Measurements from ENCODE around the gene RASSF6. TPM values are rescaled to one million over a fixed set of nuclear protein-coding genes. Genes with fewer than 3 reads are reported as not detected.

Gene RASSF6
- total RNA-seq, 1 experiment from 2014 or later: 0.22 TPM

- H3K9me3 ChIP-seq (ENCODE audit: control insufficient read depth, low read depth, low read length): no peaks in the 10 kb centered on the region
- Mint-ChIP-seq H3K4me1 (peaks cover 6 to 16% of the 10 kb centered on the region in 2 experiments), H3K27me3 (ENCODE audit: low read depth) (peaks cover 7% of the 10 kb centered on the region), H3K27ac (no peak overlapping the region), H3K36me3 (ENCODE audit: insufficient read depth in 1 of 3, low read depth in 3 of 3) (no peaks in the 10 kb centered on the region), H3K9me3 (no peaks in the 10 kb centered on the region; a peak in 1 of 5 replicates), H3K4me3 (no peak overlapping the region)
- H3K27me3 ChIP-seq (ENCODE audit: insufficient read depth, low read length): no peaks in the 10 kb centered on the region
- no CpG with 5 or more reads among the region's 2 CpGs for WGBS (ENCODE audit: extremely low coverage, insufficient read length, low lambda C conversion rate)
- H3K4ac ChIP-seq (ENCODE audit: low read depth, low read length): no peak overlapping the region
- H3K18ac ChIP-seq (ENCODE audit: insufficient read length, low read depth, low read length): no peak overlapping the region
- no peaks in the 10 kb centered on the region for H3K79me2 ChIP-seq (ENCODE audit: insufficient read depth, low read length)
- no peak overlapping the region for H3K9ac ChIP-seq (ENCODE audit: extremely low read depth, insufficient read length, low read length)
- H3K4me2 ChIP-seq (ENCODE audit: insufficient read depth, insufficient read length, low read length): no peak overlapping the region
- H2BK20ac ChIP-seq (ENCODE audit: low read depth, low read length, poor library complexity, severe bottlenecking): no peak overlapping the region
- no peak overlapping the region for H4K8ac ChIP-seq (replicated peaks; ENCODE audit: insufficient read length, low read depth, low read length)
- DNase-seq: no peak
- H4K5ac ChIP-seq (ENCODE audit: insufficient read length, low read depth, low read length): no peak overlapping the region
- H3K27ac ChIP-seq (ENCODE audit: insufficient read length, low read depth, low read length): no peak overlapping the region
- H3K14ac ChIP-seq (ENCODE audit: insufficient read depth, low read length): no peak overlapping the region
- no peaks in the 10 kb centered on the region for H3K79me1 ChIP-seq (ENCODE audit: insufficient read depth, low read depth, low read length, poor library complexity, severe bottlenecking)
- H2AFZ ChIP-seq (ENCODE audit: low read length): no peak overlapping the region
- H3T11ph ChIP-seq (ENCODE audit: low read length): no peak overlapping the region
- H3K23me2 ChIP-seq (ENCODE audit: insufficient read length, low read depth, low read length, poor library complexity, severe bottlenecking): no peaks in the 10 kb centered on the region
- no peak overlapping the region for H2AK5ac ChIP-seq (ENCODE audit: insufficient read length, low read length)
- peaks cover 4% of the 10 kb centered on the region; the same call in 1 of the 2 replicates for H3K4me1 ChIP-seq (ENCODE audit: insufficient read depth, low read length)
- H2BK5ac ChIP-seq (ENCODE audit: insufficient read length, low read length): no peak overlapping the region
- H3K23ac ChIP-seq (ENCODE audit: insufficient read length, low read depth, low read length): no peak overlapping the region
- TF ChIP-seq, protein P1, sequence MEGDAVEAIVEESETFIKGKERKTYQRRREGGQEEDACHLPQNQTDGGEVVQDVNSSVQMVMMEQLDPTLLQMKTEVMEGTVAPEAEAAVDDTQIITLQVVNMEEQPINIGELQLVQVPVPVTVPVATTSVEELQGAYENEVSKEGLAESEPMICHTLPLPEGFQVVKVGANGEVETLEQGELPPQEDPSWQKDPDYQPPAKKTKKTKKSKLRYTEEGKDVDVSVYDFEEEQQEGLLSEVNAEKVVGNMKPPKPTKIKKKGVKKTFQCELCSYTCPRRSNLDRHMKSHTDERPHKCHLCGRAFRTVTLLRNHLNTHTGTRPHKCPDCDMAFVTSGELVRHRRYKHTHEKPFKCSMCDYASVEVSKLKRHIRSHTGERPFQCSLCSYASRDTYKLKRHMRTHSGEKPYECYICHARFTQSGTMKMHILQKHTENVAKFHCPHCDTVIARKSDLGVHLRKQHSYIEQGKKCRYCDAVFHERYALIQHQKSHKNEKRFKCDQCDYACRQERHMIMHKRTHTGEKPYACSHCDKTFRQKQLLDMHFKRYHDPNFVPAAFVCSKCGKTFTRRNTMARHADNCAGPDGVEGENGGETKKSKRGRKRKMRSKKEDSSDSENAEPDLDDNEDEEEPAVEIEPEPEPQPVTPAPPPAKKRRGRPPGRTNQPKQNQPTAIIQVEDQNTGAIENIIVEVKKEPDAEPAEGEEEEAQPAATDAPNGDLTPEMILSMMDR (conservative IDR thresholded peaks at IDR 0.05): no peak
- H2BK12ac ChIP-seq (ENCODE audit: insufficient read length, low read depth, low read length): no peak overlapping the region
- no peak overlapping the region for H2BK15ac ChIP-seq (ENCODE audit: low read depth, low read length)
- no peak overlapping the region for H3K56ac ChIP-seq (ENCODE audit: insufficient read length, low read depth, low read length)
- H4K20me1 ChIP-seq (ENCODE audit: control insufficient read depth, insufficient read depth, insufficient read length): no peaks in the 10 kb centered on the region
- no peak overlapping the region for H2BK120ac ChIP-seq (ENCODE audit: low read depth, low read length, poor library complexity, severe bottlenecking)
- no peak overlapping the region for H4K91ac ChIP-seq (ENCODE audit: insufficient read length, low read depth, low read length)
Measured at GRCh38 chr4:73661646-73662119, 41.4 kb upstream of the RASSF6 start.
